Fibroblast of lung (primary cell): ENCODE data around the gene FUBP1. TPM values are rescaled to one million over a fixed set of nuclear protein-coding genes. Genes with fewer than 3 reads are reported as not detected.

Experiments
- DNase-seq, 2 donors: peaks; one replicate each; pipeline versions ENCODE4 v3.0.0 to v3.0.0-alpha.2; 2010; ENCODE audit warnings: low read depth in 2 of 2
- H2AFZ ChIP-seq: 2 replicates; pipeline ENCODE4 v1.5.1; 2012; ENCODE audit warnings: low read length, control low read depth, inconsistent platforms
- H3K27ac ChIP-seq: 2 replicates; pipeline ENCODE4 v1.5.1; 2011; ENCODE audit warnings: low read length, control low read depth; ENCODE audit not compliant: insufficient read depth
- H3K27me3 ChIP-seq: 2 replicates; pipeline ENCODE4 v1.5.1; 2011; ENCODE audit warnings: mild to moderate bottlenecking, low read length; ENCODE audit not compliant: control insufficient read depth, insufficient read depth
- H3K36me3 ChIP-seq: 2 replicates; pipeline ENCODE4 v1.5.1; 2011; ENCODE audit warnings: low read length; ENCODE audit not compliant: control insufficient read depth, insufficient read depth
- H3K4me1 ChIP-seq: 2 replicates; pipeline ENCODE4 v1.5.1; 2011; ENCODE audit warnings: low read length; ENCODE audit not compliant: control insufficient read depth, insufficient read depth; ENCODE audit errors: extremely low read depth
- H3K4me2 ChIP-seq: 2 replicates; pipeline ENCODE4 v1.5.1; 2011; ENCODE audit warnings: low read length, control low read depth; ENCODE audit not compliant: insufficient read depth; ENCODE audit errors: extremely low read depth
- H3K4me3 ChIP-seq, 4 experiments: fragments of 200-600 bp in 1 of 4; sonication (generic) in 1 of 4; replicated peaks in 1 of 4; 2 replicates each; pipeline ENCODE4 v1.5.1; 2011 to 2016; ENCODE audit warnings: low read length in 4 of 4, low read depth in 3 of 4, mild to moderate bottlenecking in 3 of 4, control low read depth in 2 of 4, inconsistent platforms in 1 of 4, mixed read lengths in 1 of 4; ENCODE audit not compliant: insufficient read depth in 1 of 4; ENCODE audit errors: control extremely low read depth in 1 of 4
- H3K79me2 ChIP-seq: 2 replicates; pipeline ENCODE4 v1.5.1; 2012; ENCODE audit warnings: mild to moderate bottlenecking, low read length, inconsistent platforms; ENCODE audit not compliant: control insufficient read depth, insufficient read depth
- H3K9ac ChIP-seq: 2 replicates; pipeline ENCODE4 v1.5.1; 2011; ENCODE audit warnings: mild to moderate bottlenecking, low read length, control low read depth; ENCODE audit not compliant: insufficient read depth
- H3K9me3 ChIP-seq: 2 replicates; pipeline ENCODE4 v1.5.1; 2012; ENCODE audit warnings: low read depth, low read length; ENCODE audit not compliant: control insufficient read depth, insufficient read depth
- H4K20me1 ChIP-seq: 2 replicates; pipeline ENCODE4 v1.5.1; 2011; ENCODE audit warnings: low read length; ENCODE audit not compliant: control insufficient read depth, insufficient read depth; ENCODE audit errors: extremely low read depth
- EZH2 ChIP-seq: IDR thresholded peaks from 2 replicates; pipeline ENCODE4 v1.5.1; 2012; ENCODE audit warnings: low read length, control low read depth, mild to moderate bottlenecking; ENCODE audit errors: missing control alignments
- polyA plus RNA-seq, 2 donors: library from polyadenylated mRNA; depleted of rRNA in 1 of 2; stranded (reverse) in 1 of 2; unstranded in 1 of 2; fragments of >200 nt; gene quantifications; 2 replicates each; pipeline ENCODE4 v1.2.1, GENCODE V29; 2011 to 2012; ENCODE audit warnings: missing spikeins in 1 of 2
- total RNA-seq: library from RNA; depleted of rRNA; stranded (reverse); fragments of >200 nt; gene quantifications from 2 replicates; pipeline ENCODE4 v1.2.1, GENCODE V29; 2014
- TF ChIP-seq, protein P1 (sequence below), 2 donors: IDR thresholded peaks in 1 of 2; conservative IDR thresholded peaks in 1 of 2; 1 replicate in 1 of 2; 2 replicates in 1 of 2; pipeline ENCODE4 v1.5.1; 2011 to 2012; ENCODE audit warnings: low read length in 2 of 2, control low read depth in 1 of 2, inconsistent platforms in 1 of 2, low read depth in 1 of 2, mild to moderate bottlenecking in 1 of 2

The FUBP1 gene
- total and polyA plus RNA-seq, 2 donors (not counting 1 experiment from before 2014, with no cell fraction given): 99.4 to 102 TPM

DNA sequence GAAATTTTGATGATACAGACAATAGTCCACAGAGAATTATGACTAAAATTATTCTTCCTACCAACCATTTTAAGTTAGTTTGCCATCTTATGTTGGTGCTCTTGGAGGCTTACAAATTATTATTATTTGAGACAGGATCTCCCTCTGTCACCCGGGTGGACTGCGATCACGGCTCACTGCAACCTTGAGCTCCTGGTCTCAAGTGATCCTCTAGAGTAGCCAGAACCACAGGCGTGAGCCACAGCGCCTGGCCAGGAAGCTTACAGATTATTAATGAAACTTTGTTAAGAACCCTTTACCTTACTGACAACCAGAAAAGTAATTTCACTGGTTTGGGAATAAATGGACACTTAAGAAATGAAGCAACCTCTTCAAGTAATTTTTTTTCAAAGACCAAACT is 17.9 kb upstream of the FUBP1 start:
- H3K4me2 ChIP-seq: no peak overlapping the region
- TF ChIP-seq, protein P1, sequence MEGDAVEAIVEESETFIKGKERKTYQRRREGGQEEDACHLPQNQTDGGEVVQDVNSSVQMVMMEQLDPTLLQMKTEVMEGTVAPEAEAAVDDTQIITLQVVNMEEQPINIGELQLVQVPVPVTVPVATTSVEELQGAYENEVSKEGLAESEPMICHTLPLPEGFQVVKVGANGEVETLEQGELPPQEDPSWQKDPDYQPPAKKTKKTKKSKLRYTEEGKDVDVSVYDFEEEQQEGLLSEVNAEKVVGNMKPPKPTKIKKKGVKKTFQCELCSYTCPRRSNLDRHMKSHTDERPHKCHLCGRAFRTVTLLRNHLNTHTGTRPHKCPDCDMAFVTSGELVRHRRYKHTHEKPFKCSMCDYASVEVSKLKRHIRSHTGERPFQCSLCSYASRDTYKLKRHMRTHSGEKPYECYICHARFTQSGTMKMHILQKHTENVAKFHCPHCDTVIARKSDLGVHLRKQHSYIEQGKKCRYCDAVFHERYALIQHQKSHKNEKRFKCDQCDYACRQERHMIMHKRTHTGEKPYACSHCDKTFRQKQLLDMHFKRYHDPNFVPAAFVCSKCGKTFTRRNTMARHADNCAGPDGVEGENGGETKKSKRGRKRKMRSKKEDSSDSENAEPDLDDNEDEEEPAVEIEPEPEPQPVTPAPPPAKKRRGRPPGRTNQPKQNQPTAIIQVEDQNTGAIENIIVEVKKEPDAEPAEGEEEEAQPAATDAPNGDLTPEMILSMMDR (conservative IDR thresholded peaks at IDR 0.05 in 1 of 2, IDR thresholded peaks at IDR 0.05 in 1 of 2; ENCODE audit: low read depth in 1 of 2, low read length in 2 of 2): no peak
- no peak for TF ChIP-seq EZH2
- peaks cover 17% of the 10 kb centered on the region for H3K79me2 ChIP-seq

DNA sequence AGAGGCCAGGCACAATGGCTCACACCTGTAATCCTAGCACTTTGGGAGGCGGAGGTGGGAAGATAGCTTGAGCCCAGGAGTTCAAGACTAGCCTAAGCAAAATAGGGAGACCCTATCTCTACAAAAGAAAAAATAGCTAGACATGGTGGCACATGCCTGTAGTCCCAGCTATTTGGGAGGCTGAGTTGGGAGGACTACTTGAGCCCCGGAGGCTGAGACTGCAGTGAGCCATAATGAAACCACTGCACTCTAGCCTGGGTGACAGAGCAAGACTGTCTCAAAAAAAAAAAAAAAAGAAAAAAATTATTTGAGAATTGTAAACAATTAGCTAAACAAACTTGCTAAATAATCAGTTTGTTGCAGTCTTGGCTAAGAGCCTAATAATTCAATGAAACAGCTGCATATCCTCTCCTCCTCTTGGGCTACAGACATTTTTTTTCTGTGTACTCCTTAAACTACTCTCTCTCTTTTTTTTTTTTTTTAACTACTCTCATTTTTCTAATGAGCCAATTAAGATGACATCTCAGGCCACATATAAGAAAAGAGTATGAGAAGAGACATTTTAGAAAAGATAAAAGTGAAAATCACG is 15.3 kb upstream of the FUBP1 start:
- TF ChIP-seq EZH2: no peak
- TF ChIP-seq, protein P1 (conservative IDR thresholded peaks at IDR 0.05 in 1 of 2, IDR thresholded peaks at IDR 0.05 in 1 of 2; ENCODE audit: low read depth in 1 of 2, low read length in 2 of 2): no peak
- no peaks in the 10 kb centered on the region for H3K4me1 ChIP-seq
- H3K9me3 ChIP-seq: no peaks in the 10 kb centered on the region
- H3K4me3 ChIP-seq: no peak overlapping the region
- DNase-seq: peak in 1 of 2 donors; percentile 73
- H4K20me1 ChIP-seq: no peaks in the 10 kb centered on the region
- no peak overlapping the region for H3K4me2 ChIP-seq
- H3K36me3 ChIP-seq: no peaks in the 10 kb centered on the region
- no peak overlapping the region for H3K27ac ChIP-seq
- H3K27me3 ChIP-seq: no peaks in the 10 kb centered on the region
- H3K79me2 ChIP-seq: peaks cover 35% of the 10 kb centered on the region
- H3K9ac ChIP-seq: no peak overlapping the region
- H2AFZ ChIP-seq: no peak overlapping the region

More for the DNA sequence above, 17.9 kb upstream of the FUBP1 start:
- Histone ChIP-seq H3K27ac (no peak overlapping the region), H3K4me1 (no peaks in the 10 kb centered on the region), H4K20me1 (no peaks in the 10 kb centered on the region), H3K36me3 (no peaks in the 10 kb centered on the region), H3K27me3 (no peaks in the 10 kb centered on the region), H3K9ac (no peak overlapping the region), H3K4me3 (no peak overlapping the region), H2AFZ (no peak overlapping the region), H3K9me3 (no peaks in the 10 kb centered on the region)
- no peak for DNase-seq

DNA sequence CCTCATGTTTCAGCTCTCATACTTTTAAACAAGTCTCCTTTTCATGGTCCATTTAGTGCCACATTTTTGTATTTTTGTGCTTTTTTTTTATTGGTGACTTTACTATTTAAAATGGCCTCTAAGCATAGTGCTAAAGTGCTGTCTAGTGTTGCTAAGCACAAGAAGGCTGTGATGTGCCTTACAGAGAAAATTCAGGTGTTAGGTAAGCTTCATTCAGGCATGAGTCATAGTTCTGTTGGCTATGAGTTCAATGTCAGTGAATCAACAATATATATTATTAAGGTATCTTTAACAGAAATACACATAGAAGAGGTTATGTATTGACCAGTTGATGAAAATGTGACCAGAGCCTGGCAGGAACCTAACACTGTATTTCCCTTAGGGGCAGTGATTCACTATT is 12.8 kb upstream of the FUBP1 start:
- TF ChIP-seq, protein P1 (conservative IDR thresholded peaks at IDR 0.05 in 1 of 2, IDR thresholded peaks at IDR 0.05 in 1 of 2; ENCODE audit: low read depth in 1 of 2, low read length in 2 of 2): no peak
- TF ChIP-seq EZH2: no peak
- DNase-seq: no peak
- Histone ChIP-seq H3K27ac (no peak overlapping the region), H3K9ac (no peak overlapping the region), H3K79me2 (peaks cover 52% of the 10 kb centered on the region), H3K36me3 (no peaks in the 10 kb centered on the region), H3K4me1 (peaks cover 2% of the 10 kb centered on the region), H3K27me3 (no peaks in the 10 kb centered on the region), H3K4me2 (no peak overlapping the region), H3K9me3 (no peaks in the 10 kb centered on the region), H4K20me1 (no peaks in the 10 kb centered on the region), H2AFZ (no peak overlapping the region), H3K4me3 (no peak overlapping the region)
